ENCODE measurements around the gene ELP4. TPM values are rescaled to one million over a fixed set of nuclear protein-coding genes. Genes with fewer than 3 reads are reported as not detected.

Gene ELP4
- total and polyA plus RNA-seq, 12 donors = 10.5 to 30.4 (median 18.0) TPM

GRCh38 chr11:31764766-31765165 lies 255.2 kb downstream of the ELP4 start:
- 88 to 96% (median 91%) methylated on average over 5 of the region's 5 CpGs for WGBS, 4 donors
- no peak overlapping the region for H3K27ac ChIP-seq
- DNase-seq = no peak
- intact Hi-C loops (cut with DNase I) = no loop called here
- no peak overlapping the region for H3K4me3 ChIP-seq
- H3K9me3 ChIP-seq (replicated peaks in 1 of 3) = peaks cover 0 to 6% (median 0%) of the 10 kb centered on the region in 3 donors
- H3K27me3 ChIP-seq = no peaks in the 10 kb centered on the region
- no peaks in the 10 kb centered on the region for H3K36me3 ChIP-seq (replicated peaks in 1 of 2)
- TF ChIP-seq POLR2A (IDR thresholded peaks at IDR 0.05) = no peak
- no peak for TF ChIP-seq CTCF (IDR thresholded peaks at IDR 0.05)
- no peaks in the 10 kb centered on the region for H3K4me1 ChIP-seq (replicated peaks in 1 of 2)

- intact Hi-C loops (cut with DNase I) = no loop called here
- 94 to 98% (median 96%) methylated on average over 3 of the region's 3 CpGs for WGBS, 4 donors
- H3K4me3 ChIP-seq = no peak overlapping the region
- no peaks in the 10 kb centered on the region for H3K36me3 ChIP-seq (replicated peaks in 1 of 2)
- H3K9me3 ChIP-seq (replicated peaks in 1 of 3) = peaks cover 0 to 6% (median 0%) of the 10 kb centered on the region in 3 donors
- H3K27me3 ChIP-seq = no peaks in the 10 kb centered on the region
- no peak for DNase-seq
- H3K27ac ChIP-seq = no peak overlapping the region
- H3K4me1 ChIP-seq (replicated peaks in 1 of 2) = no peaks in the 10 kb centered on the region
- TF ChIP-seq CTCF (IDR thresholded peaks at IDR 0.05) = no peak
- no peak for TF ChIP-seq POLR2A (IDR thresholded peaks at IDR 0.05)
Observed at GRCh38 chr11:31767066-31767465, 257.5 kb downstream of the ELP4 start.

- Histone ChIP-seq H3K27ac (no peak overlapping the region), H3K9me3 (replicated peaks in 1 of 3) (peaks cover 0 to 6% (median 0%) of the 10 kb centered on the region in 3 donors), H3K27me3 (no peaks in the 10 kb centered on the region), H3K4me3 (no peak overlapping the region), H3K36me3 (replicated peaks in 1 of 2) (no peaks in the 10 kb centered on the region), H3K4me1 (replicated peaks in 1 of 2) (no peaks in the 10 kb centered on the region)
- intact Hi-C loops (cut with DNase I) = no loop called here
- no peak for TF ChIP-seq CTCF (IDR thresholded peaks at IDR 0.05)
- no peak for TF ChIP-seq POLR2A (IDR thresholded peaks at IDR 0.05)
- DNase-seq = no peak
- WGBS, 4 donors = 92 to 94% (median 93%) methylated on average over 2 of the region's 2 CpGs
Observed at GRCh38 chr11:31767685-31768084, 258.1 kb downstream of the ELP4 start.

GRCh38 chr11:31768749-31769640 lies 259.4 kb downstream of the ELP4 start:
- 84 to 90% (median 87%) methylated on average over 9 of the region's 9 CpGs for WGBS, 4 donors
- DNase-seq = no peak
- TF ChIP-seq POLR2A (IDR thresholded peaks at IDR 0.05) (no peak), CTCF (IDR thresholded peaks at IDR 0.05) (no peak)
- no peaks in the 10 kb centered on the region for H3K4me1 ChIP-seq (replicated peaks in 1 of 2)
- H3K4me3 ChIP-seq = no peak overlapping the region
- intact Hi-C loops (cut with DNase I) = no loop called here
- no peak overlapping the region for H3K27ac ChIP-seq
- H3K27me3 ChIP-seq = no peaks in the 10 kb centered on the region
- no peaks in the 10 kb centered on the region for H3K36me3 ChIP-seq (replicated peaks in 1 of 2)
- peaks cover 0 to 6% (median 0%) of the 10 kb centered on the region in 3 donors for H3K9me3 ChIP-seq (replicated peaks in 1 of 3)
